Measurements from ENCODE around the gene SLC6A8.

SLC6A8 gene

GRCh38 chrX:153648358-153649177 is 39.2 kb upstream of the SLC6A8 start:
- DNase-seq = no peak

- DNase-seq = no peak
These were observed 38.4 kb upstream of the SLC6A8 start for GRCh38 chrX:153649178-153649914.

- no peak for DNase-seq
These were observed 37.6 kb upstream of the SLC6A8 start for GRCh38 chrX:153649915-153650782.

GRCh38 chrX:153650959-153651358 is 36.8 kb upstream of the SLC6A8 start:
- no peak for DNase-seq

- DNase-seq = no peak
These were observed 36.1 kb upstream of the SLC6A8 start for GRCh38 chrX:153651540-153652079.

GRCh38 chrX:153653556-153653955 is 34.2 kb upstream of the SLC6A8 start:
- no peak for DNase-seq

DNA sequence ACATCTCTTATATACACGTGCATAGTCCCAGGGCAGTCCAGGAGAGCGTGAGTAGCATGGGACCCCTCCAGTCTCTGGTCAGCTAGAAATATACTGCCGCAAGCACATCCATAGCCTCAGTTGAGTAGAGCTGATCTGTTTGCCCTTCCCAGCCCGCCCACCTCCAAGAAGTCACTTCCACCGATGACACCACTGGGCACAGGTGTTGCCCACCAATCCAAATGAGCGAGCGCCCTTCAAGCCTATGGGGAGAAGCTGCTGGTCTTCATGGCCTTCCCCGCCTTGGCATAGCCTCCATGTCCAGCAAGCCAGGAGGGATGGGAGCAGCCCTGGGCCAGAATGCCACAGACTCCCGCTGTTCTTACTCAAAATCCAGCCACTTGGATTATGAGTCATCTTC is 30.6 kb upstream of the SLC6A8 start:
- DNase-seq = no peak

- no peak for DNase-seq
These were observed 28.5 kb upstream of the SLC6A8 start for GRCh38 chrX:153659268-153659667.

- no peak for DNase-seq
These were observed 25.5 kb upstream of the SLC6A8 start for GRCh38 chrX:153662266-153662665.

DNA sequence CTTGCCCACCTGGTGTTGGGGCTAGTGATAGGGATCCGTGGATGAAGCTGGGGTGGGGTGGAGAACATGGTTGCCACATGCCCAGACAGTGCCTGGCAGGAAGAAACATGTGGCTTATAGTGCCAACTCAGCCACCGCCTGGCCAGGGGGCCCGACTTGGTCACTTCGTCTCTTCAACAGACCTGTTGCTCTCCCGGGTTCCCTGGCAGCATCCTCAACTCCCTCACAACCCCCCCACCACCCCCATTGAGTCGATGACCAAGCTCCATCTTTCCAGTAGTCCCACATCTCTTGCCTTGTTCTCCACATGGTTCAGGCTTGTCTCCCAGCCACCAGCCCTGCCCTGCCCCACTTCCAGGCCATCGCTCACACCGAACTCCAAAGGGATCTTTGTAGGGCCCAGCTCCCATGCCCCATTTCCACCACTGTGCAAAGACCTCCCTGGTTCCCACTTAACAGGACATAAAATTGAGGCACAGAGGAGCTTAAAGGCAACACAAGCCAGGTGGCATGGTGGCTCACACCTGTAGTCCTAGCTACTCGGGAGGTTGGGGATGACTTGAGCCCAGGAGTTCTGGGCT is 21.9 kb upstream of the SLC6A8 start:
- DNase-seq = no peak

- no peak for DNase-seq
These were observed 20.3 kb upstream of the SLC6A8 start for GRCh38 chrX:153667281-153667955.

GRCh38 chrX:153667956-153668396 is 19.8 kb upstream of the SLC6A8 start:
- DNase-seq = no peak

- DNase-seq = no peak
These were observed 19.1 kb upstream of the SLC6A8 start for GRCh38 chrX:153668423-153669173.

DNA sequence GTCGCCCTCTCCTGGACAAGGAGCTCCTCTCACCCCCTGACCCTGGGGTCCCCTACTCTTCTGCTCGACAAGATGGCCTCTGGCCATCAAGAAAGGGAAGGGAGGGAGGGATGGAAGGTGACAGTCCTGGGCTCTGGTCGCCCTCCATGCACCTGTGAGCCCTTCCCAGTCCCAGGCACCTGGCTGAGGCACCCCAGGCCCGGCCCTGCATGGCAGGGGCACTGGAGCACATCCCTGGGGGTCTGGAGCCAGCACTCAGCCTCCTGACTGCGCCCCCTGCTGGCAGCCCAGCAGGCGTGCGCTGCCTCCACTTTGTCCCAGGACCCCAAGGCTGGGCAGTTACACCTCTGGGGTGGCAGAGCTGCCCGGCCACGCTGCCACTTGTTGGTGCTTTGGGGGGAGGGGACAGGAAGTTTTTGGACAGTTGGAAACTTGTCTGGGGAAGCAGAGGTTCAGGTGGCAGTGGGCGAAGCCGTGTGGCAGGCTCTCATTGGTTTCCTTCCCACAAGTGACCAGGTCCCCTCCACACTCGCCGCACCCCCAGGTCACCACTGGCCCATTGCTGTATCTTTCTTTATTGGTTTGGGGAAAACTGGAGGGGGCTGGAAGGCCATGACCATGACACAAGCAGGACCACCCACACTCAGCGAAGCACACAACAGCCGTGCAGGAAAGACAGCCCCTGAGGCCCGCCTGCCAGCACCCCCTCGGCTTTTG is 18.4 kb upstream of the SLC6A8 start:
- DNase-seq = no peak

DNA sequence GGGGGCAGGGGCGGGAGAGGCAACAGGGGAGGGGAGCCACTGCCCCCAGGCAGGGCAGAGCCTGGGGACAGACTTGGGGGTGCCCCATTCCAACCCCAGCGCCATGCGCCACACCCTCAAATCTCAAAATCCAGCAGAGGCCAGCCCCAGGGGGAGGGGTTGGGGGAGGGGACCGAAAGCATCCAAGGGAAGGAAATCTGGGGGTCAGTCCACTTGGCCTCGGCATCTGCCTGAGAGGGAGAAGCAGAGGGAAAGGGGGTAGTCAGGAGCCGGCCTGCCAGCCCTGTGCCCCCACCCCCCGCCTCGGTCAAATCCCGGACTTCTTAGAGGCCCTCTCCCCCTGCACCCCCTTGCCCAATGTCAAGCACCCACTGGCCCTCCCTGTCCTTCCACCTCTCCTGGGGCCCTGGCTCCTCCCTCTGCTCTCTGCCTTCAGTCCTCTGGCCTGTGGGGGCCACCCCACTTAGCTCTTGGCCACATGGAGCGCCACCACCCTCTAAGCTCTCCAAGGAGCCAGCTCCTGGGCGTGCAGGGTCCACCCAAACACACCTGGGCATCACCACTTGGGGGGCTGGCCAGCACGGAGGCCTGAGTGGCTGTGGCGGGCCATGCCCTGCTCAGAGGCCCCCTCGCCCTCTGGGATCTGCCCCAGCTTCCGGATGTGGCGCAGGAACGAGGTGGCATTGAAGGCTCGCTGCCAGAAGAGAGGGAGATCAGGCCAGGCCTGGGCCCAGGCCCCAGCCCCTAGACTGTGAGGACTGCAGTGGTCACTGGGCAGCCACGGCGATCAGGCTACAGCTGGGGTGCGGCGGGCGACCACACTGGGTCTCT is 17.6 kb upstream of the SLC6A8 start:
- DNase-seq = no peak

GRCh38 chrX:153670748-153671588 is 16.8 kb upstream of the SLC6A8 start:
- no peak for DNase-seq

DNA sequence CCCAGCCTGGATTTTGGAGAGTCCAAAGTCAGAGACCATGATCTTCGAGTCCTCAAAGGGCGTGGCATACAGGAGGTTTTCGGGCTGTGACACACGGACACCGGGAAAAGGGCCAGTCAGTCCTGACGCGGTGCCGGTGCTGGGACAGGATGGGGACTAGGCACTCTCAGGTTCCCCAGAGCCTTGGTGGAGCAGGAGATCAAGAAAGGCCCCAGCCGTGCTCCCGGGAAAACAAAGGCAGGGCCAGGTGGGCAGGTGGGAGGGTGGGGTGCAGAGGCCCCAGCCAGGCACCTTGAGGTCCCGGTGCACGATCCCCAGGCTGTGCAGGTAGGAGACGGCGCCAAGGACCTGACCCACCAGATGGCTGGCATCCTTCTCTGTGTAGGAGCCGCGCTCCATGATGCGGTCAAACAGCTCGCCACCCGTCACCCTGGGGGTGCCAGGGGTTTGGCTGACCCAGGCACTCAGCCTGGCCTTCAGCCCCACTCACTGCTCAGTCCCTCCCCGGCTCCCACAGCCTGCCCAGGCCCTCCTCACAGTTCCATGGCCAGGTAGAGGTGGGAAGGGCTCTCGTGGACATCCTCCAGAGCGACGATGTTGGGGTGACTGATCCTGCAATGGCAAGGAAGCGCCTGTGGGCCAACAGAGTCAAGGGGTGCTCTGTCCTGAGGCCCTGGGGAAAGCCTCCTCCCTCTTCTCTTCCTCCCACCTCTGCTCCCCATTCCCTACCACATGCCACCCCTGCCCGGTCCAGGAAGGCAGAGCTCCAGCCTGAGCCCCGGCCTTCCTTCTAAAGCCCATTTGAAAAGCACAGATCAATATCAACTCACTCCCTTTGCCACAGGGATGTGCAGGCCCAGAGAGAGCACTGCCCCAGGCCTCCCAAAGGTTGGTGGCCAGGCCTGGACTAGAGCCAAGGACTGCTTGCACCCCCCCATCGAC is 15.9 kb upstream of the SLC6A8 start:
- DNase-seq = no peak
